ENCODE results near the gene MMP2.

MMP2 gene

GRCh38 chr16:55513616-55514015, 34.6 kb downstream of the MMP2 start:
- H3K4me3 ChIP-seq (ENCODE audit: low read depth, low read length) = no peak overlapping the region
- ChIA-PET CTCF (interaction anchor here (1.0 to 4.3 kb wide), 11 partner anchors 7 to 190 kb away, joined by 3 to 38 read pairs (median 5); no protein-coding TSS in a partner anchor), POLR2A (interaction anchor here (0.6 kb wide), 1 partner anchor 189 kb away, joined by 5 read pairs; no protein-coding TSS in a partner anchor)
- DNase-seq (ENCODE audit: low read depth, low spot score) = no peak
- no peak for TF ChIP-seq CTCF (IDR thresholded peaks at IDR 0.05; ENCODE audit: insufficient read depth, low read length, missing control alignments)

- ChIA-PET POLR2A (interaction anchor here (1.0 to 1.9 kb wide), 2 partner anchors 10 to 15 kb away, joined by 4 to 5 read pairs; no protein-coding TSS in a partner anchor), CTCF (interaction anchor here (0.6 to 4.3 kb wide), 5 partner anchors 13 to 49 kb away, joined by 3 to 38 read pairs (median 6); no protein-coding TSS in a partner anchor)
- no peak for TF ChIP-seq CTCF (IDR thresholded peaks at IDR 0.05; ENCODE audit: insufficient read depth, low read length, missing control alignments)
- no peak overlapping the region for H3K4me3 ChIP-seq (ENCODE audit: low read depth, low read length)
- DNase-seq (ENCODE audit: low read depth, low spot score) = no peak
Measured at GRCh38 chr16:55515111-55515510, 36.1 kb downstream of the MMP2 start.

- CTCF ChIA-PET = interaction anchor here (0.9 to 1.9 kb wide), 2 partner anchors 9 to 20 kb away, joined by 3 to 8 read pairs; no protein-coding TSS in a partner anchor
- no peak for DNase-seq (ENCODE audit: low read depth, low spot score)
- POLR2A ChIA-PET = no interaction called here
- TF ChIP-seq CTCF (IDR thresholded peaks at IDR 0.05; ENCODE audit: insufficient read depth, low read length, missing control alignments) = no peak
- H3K4me3 ChIP-seq (ENCODE audit: low read depth, low read length) = no peak overlapping the region
Measured at GRCh38 chr16:55521792-55522191, 42.8 kb downstream of the MMP2 start.

- DNase-seq (ENCODE audit: low read depth, low spot score) = no peak
- ChIA-PET POLR2A (no interaction called here), CTCF (interaction anchor here (1.2 to 5.3 kb wide), 2 partner anchors 61 to 172 kb away, joined by 3 to 32 read pairs; no protein-coding TSS in a partner anchor)
- no peak overlapping the region for H3K4me3 ChIP-seq (ENCODE audit: low read depth, low read length)
- no peak for TF ChIP-seq CTCF (IDR thresholded peaks at IDR 0.05; ENCODE audit: insufficient read depth, low read length, missing control alignments)
Measured at GRCh38 chr16:55526441-55526840, 47.4 kb downstream of the MMP2 start.

- no peak overlapping the region for H3K4me3 ChIP-seq (ENCODE audit: low read depth, low read length)
- CTCF ChIA-PET = interaction anchor here (0.8 to 5.3 kb wide), 4 partner anchors 16 to 171 kb away, joined by 3 to 32 read pairs (median 4); no protein-coding TSS in a partner anchor
- POLR2A ChIA-PET = no interaction called here
- DNase-seq (ENCODE audit: low read depth, low spot score) = no peak
- TF ChIP-seq CTCF (IDR thresholded peaks at IDR 0.05; ENCODE audit: insufficient read depth, low read length, missing control alignments) = no peak
Measured at GRCh38 chr16:55527885-55528284, 48.9 kb downstream of the MMP2 start.

GRCh38 chr16:55529018-55529417, 50.0 kb downstream of the MMP2 start:
- H3K4me3 ChIP-seq (ENCODE audit: low read depth, low read length) = no peak overlapping the region
- ChIA-PET POLR2A (interaction anchor here (0.7 kb wide), 1 partner anchor 58 kb away, joined by 3 read pairs; no protein-coding TSS in a partner anchor), CTCF (interaction anchor here (1.3 to 5.3 kb wide), 2 partner anchors 15 to 64 kb away, joined by 4 to 32 read pairs; no protein-coding TSS in a partner anchor)
- TF ChIP-seq CTCF (IDR thresholded peaks at IDR 0.05; ENCODE audit: insufficient read depth, low read length, missing control alignments) = no peak
- DNase-seq (ENCODE audit: low read depth, low spot score) = no peak
